IMR-90 (cell line): ENCODE measurements around the gene MAFF. TPM values are rescaled to one million over a fixed set of nuclear protein-coding genes. Genes with fewer than 3 reads are reported as not detected.

ENCODE experiments used
- ATAC-seq: fragments of 200-7000 bp; cut with Tn5 transposase; 2 replicates; pipeline ENCODE4 v1.9.1; 2020; ENCODE audit warnings: low read depth, mild to moderate bottlenecking, moderate library complexity
- BruUV-seq: library from RNA; stranded (reverse); fragments of 400-500 nt; replicated peaks from 2 replicates; lab custom pipeline; 2021; lab: Mats Ljungman, UMichigan
- CTCF ChIA-PET: fragments of 300-600 bp; formaldehyde crosslinking; extraction: SDS; loops from one replicate; lab custom pipeline; 2021; ENCODE audit warnings: antibody characterized with exemption; lab: Yijun Ruan, JAX
- POLR2A ChIA-PET: fragments of 300-600 bp; sonication (Branson Sonifier 250); formaldehyde crosslinking; loops from one replicate; lab custom pipeline; 2022; ENCODE audit warnings: antibody characterized with exemption; ENCODE audit not compliant: unreplicated experiment; lab: Charles Lee
- DNase-seq: peaks from one replicate; pipeline ENCODE4 v3.0.0; 2013
- H2AFZ ChIP-seq: replicated peaks from 2 replicates; pipeline ENCODE3; 2013; ENCODE audit warnings: low read length, mild to moderate bottlenecking; ENCODE audit not compliant: poor library complexity
- H2AK5ac ChIP-seq: 2 replicates; pipeline ENCODE4 v1.6.1; 2013; ENCODE audit warnings: low read depth, low read length, inconsistent platforms
- H2AK9ac ChIP-seq: replicated peaks from 2 replicates; pipeline ENCODE3; 2013; ENCODE audit warnings: mild to moderate bottlenecking, low read depth, low read length, moderate library complexity; ENCODE audit not compliant: poor library complexity
- H2BK120ac ChIP-seq: 2 replicates; pipeline ENCODE4 v1.6.1; 2013; ENCODE audit warnings: low read depth, low read length, inconsistent platforms
- H2BK15ac ChIP-seq: 3 replicates; pipeline ENCODE4 v1.6.1; 2013; ENCODE audit warnings: low read depth, low read length, inconsistent platforms
- H2BK20ac ChIP-seq: 2 replicates; pipeline ENCODE4 v1.6.1; 2013; ENCODE audit warnings: low read depth, mild to moderate bottlenecking, inconsistent platforms, low read length, moderate library complexity
- H2BK5ac ChIP-seq: 2 replicates; pipeline ENCODE4 v1.6.1; 2013; ENCODE audit warnings: mild to moderate bottlenecking, low read depth, low read length, inconsistent platforms; ENCODE audit not compliant: poor library complexity, severe bottlenecking
- H3K14ac ChIP-seq: replicated peaks from 2 replicates; pipeline ENCODE4 v1.6.1; 2013; ENCODE audit warnings: low read depth, low read length, inconsistent platforms
- H3K18ac ChIP-seq: 2 replicates; pipeline ENCODE4 v1.6.1; 2013; ENCODE audit warnings: low read depth, low read length, control low read depth
- H3K23ac ChIP-seq: 2 replicates; pipeline ENCODE4 v1.6.1; 2013; ENCODE audit warnings: low read depth, low read length, inconsistent platforms
- H3K27ac ChIP-seq: 2 replicates; pipeline ENCODE4 v1.5.1; 2013; ENCODE audit warnings: mild to moderate bottlenecking, control low read depth, low read length; ENCODE audit not compliant: insufficient read depth
- H3K27me3 ChIP-seq: 2 replicates; pipeline ENCODE4 v1.6.1; 2013; ENCODE audit warnings: low read length; ENCODE audit not compliant: control insufficient read depth, insufficient read depth
- H3K36me3 ChIP-seq: 2 replicates; pipeline ENCODE4 v1.6.1; 2013; ENCODE audit warnings: low read length, mixed read lengths; ENCODE audit not compliant: control insufficient read depth, insufficient read depth
- H3K4ac ChIP-seq: 2 replicates; pipeline ENCODE4 v1.6.1; 2013; ENCODE audit warnings: low read depth, low read length, inconsistent platforms
- H3K4me1 ChIP-seq: 2 replicates; pipeline ENCODE4 v1.6.1; 2013; ENCODE audit warnings: low read length, mixed read lengths; ENCODE audit not compliant: control insufficient read depth, insufficient read depth
- H3K4me2 ChIP-seq: 2 replicates; pipeline ENCODE4 v1.6.1; 2013; ENCODE audit warnings: low read depth, mild to moderate bottlenecking, control low read depth, low read length, moderate library complexity
- H3K4me3 ChIP-seq: 2 replicates; pipeline ENCODE4 v1.5.1; 2013; ENCODE audit warnings: low read depth, mild to moderate bottlenecking, control low read depth, low read length, moderate library complexity; ENCODE audit not compliant: insufficient read depth
- H3K56ac ChIP-seq: 2 replicates; pipeline ENCODE4 v1.6.1; 2013; ENCODE audit warnings: low read length, inconsistent platforms; ENCODE audit not compliant: insufficient read depth; ENCODE audit errors: extremely low read depth
- H3K79me1 ChIP-seq, 2 experiments: 2 replicates each; pipeline ENCODE4 v1.6.1; 2013; ENCODE audit warnings: low read length in 2 of 2, inconsistent platforms in 1 of 2, low read depth in 1 of 2
- H3K9ac ChIP-seq: 2 replicates; pipeline ENCODE4 v1.6.1; 2013; ENCODE audit warnings: low read depth, low read length, control low read depth
- H3K9me1 ChIP-seq: 2 replicates; pipeline ENCODE4 v1.6.1; 2013; ENCODE audit warnings: low read length, inconsistent platforms; ENCODE audit not compliant: insufficient read depth
- H3K9me3 ChIP-seq: 2 replicates; pipeline ENCODE4 v1.6.1; 2013; ENCODE audit warnings: low read length; ENCODE audit not compliant: control insufficient read depth, insufficient read depth
- H4K20me1 ChIP-seq: 2 replicates; pipeline ENCODE4 v1.6.1; 2013; ENCODE audit warnings: low read length, inconsistent platforms; ENCODE audit not compliant: insufficient read depth
- H4K5ac ChIP-seq: 2 replicates; pipeline ENCODE4 v1.6.1; 2013; ENCODE audit warnings: mild to moderate bottlenecking, low read depth, low read length, control low read depth
- H4K8ac ChIP-seq, 2 experiments: 2 replicates each; pipeline ENCODE4 v1.6.1; 2013; ENCODE audit warnings: low read depth in 2 of 2, low read length in 2 of 2, control low read depth in 1 of 2, inconsistent platforms in 1 of 2
- H4K91ac ChIP-seq: 2 replicates; pipeline ENCODE4 v1.6.1; 2013; ENCODE audit warnings: low read depth, low read length, inconsistent platforms; ENCODE audit not compliant: insufficient read depth
- CEBPB ChIP-seq: IDR thresholded peaks from 2 replicates; pipeline ENCODE4 v1.6.1; 2012; ENCODE audit warnings: low read depth, low read length, improper control_type of control experiment
- CHD1 ChIP-seq: IDR thresholded peaks from 2 replicates; pipeline ENCODE4 v1.6.1; 2012; ENCODE audit warnings: low read depth, low read length, improper control_type of control experiment
- CTCF ChIP-seq: conservative IDR thresholded peaks from 2 replicates; pipeline ENCODE4 v1.5.1; 2012; ENCODE audit warnings: mild to moderate bottlenecking, low read depth, low read length, improper control_type of control experiment
- ELK1 ChIP-seq: fragments of 150-350 bp; IDR thresholded peaks from 2 replicates; pipeline ENCODE4 v1.6.1; 2016; ENCODE audit warnings: low read depth, mild to moderate bottlenecking, low read length, moderate library complexity, borderline replicate concordance
- FOS ChIP-seq: fragments of 150-350 bp; IDR thresholded peaks from 2 replicates; pipeline ENCODE4 v1.6.1; 2016; ENCODE audit warnings: low read depth, low read length
- MAFK ChIP-seq: IDR thresholded peaks from 2 replicates; pipeline ENCODE4 v1.6.1; 2012; ENCODE audit warnings: low read depth, low read length, improper control_type of control experiment
- MAZ ChIP-seq: IDR thresholded peaks from 2 replicates; pipeline ENCODE4 v1.6.1; 2012; ENCODE audit warnings: low read depth, mild to moderate bottlenecking, low read length, improper control_type of control experiment, moderate library complexity, borderline replicate concordance
- MXI1 ChIP-seq: IDR thresholded peaks from 2 replicates; pipeline ENCODE4 v1.6.1; 2012; ENCODE audit warnings: low read depth, mild to moderate bottlenecking, low read length, moderate library complexity, borderline replicate concordance
- NFE2L2 ChIP-seq: fragments of 150-350 bp; IDR thresholded peaks from 2 replicates; pipeline ENCODE4 v1.6.1; 2016; ENCODE audit warnings: low read depth, mild to moderate bottlenecking, low read length
- POLR2A ChIP-seq: IDR thresholded peaks from 2 replicates; pipeline ENCODE4 v1.6.1; 2012; ENCODE audit warnings: mild to moderate bottlenecking, low read depth, low read length
- RAD21 ChIP-seq: IDR thresholded peaks from 2 replicates; pipeline ENCODE4 v1.6.1; 2012; ENCODE audit warnings: low read length, improper control_type of control experiment
- USF2 ChIP-seq: fragments of 150-350 bp; IDR thresholded peaks from 2 replicates; pipeline ENCODE4 v1.6.1; 2017; ENCODE audit warnings: mild to moderate bottlenecking, antibody characterized with exemption, low read length, low read depth
- WGBS, 2 experiments: methylation state at CpG; one replicate each; pipeline versions ENCODE4 v1.1.5 to v1.1.7; 2013; ENCODE audit warnings: missing lambda C conversion rate in 2 of 2; ENCODE audit not compliant: insufficient read length in 1 of 2; ENCODE audit errors: extremely low coverage in 2 of 2; 5-methylcytosine and 5-hydroxymethylcytosine counted together
- dilution Hi-C: fragments of 300-500 bp; cut with HindIII; formaldehyde crosslinking; loops from one replicate; pipeline ENCODE4 v1.14.3; 2018; ENCODE audit warnings: low sequenced_read_pairs; ENCODE audit not compliant: unreplicated experiment
- in situ Hi-C: fragments of 300-500 bp; cut with MboI; formaldehyde crosslinking; loops from 3 replicates; pipeline ENCODE4 v1.14.3; 2019; ENCODE audit warnings: low sequenced_read_pairs, inconsistent platforms, mixed read lengths
- intact Hi-C: fragments of 100-400 bp; cut with micrococcal nuclease; formaldehyde crosslinking; loops from 2 replicates; pipeline ENCODE4 v1.10.0; 2022
- polyA plus RNA-seq, 3 experiments: library from polyadenylated mRNA; depleted of rRNA; stranded (reverse); fragments of >200 nt; gene quantifications; 2 replicates each; pipeline ENCODE4 v1.2.3, GENCODE V29; 2012; ENCODE audit warnings: low replicate concordance in 1 of 3
- total RNA-seq: library from RNA; depleted of rRNA; stranded (reverse); fragments of >200 nt; gene quantifications from 2 replicates; pipeline ENCODE4 v1.2.3, GENCODE V29; 2012

The MAFF gene
- total and polyA plus RNA-seq, 2 of the 4 experiments (the other 2 are of a cell fraction) = 18.3 to 25.9 TPM

- no peak overlapping the region for H3K23ac ChIP-seq
- H3K27ac ChIP-seq = no peak overlapping the region
- H3K4me1 ChIP-seq = peaks cover 19% of the 10 kb centered on the region
- 80% methylated on average over 1 of the region's 8 CpGs; no CpG with 5 or more reads in 1 of the 2 experiments for WGBS, 2 experiments
- H2BK20ac ChIP-seq = no peak overlapping the region
- no peaks in the 10 kb centered on the region for H3K9me3 ChIP-seq
- H2BK5ac ChIP-seq = no peak overlapping the region
- H2AFZ ChIP-seq = no peak overlapping the region
- no peak overlapping the region for H4K5ac ChIP-seq
- peaks cover 27 to 94% of the 10 kb centered on the region in 2 experiments for H3K79me1 ChIP-seq
- H3K4me2 ChIP-seq = no peak overlapping the region
- no peak overlapping the region for H4K91ac ChIP-seq
- H3K14ac ChIP-seq = no peak overlapping the region
- H2AK9ac ChIP-seq = no peak overlapping the region
- POLR2A ChIA-PET = no interaction called here
- H3K36me3 ChIP-seq = peaks cover 72% of the 10 kb centered on the region
- TF ChIP-seq CHD1 = no peak
- TF ChIP-seq NFE2L2 = no peak
- no peak for TF ChIP-seq USF2
- TF ChIP-seq CTCF = no peak
- TF ChIP-seq POLR2A = no peak
- TF ChIP-seq MAZ = no peak
- TF ChIP-seq RAD21 = no peak
- TF ChIP-seq CEBPB = no peak
- TF ChIP-seq MXI1 = no peak
- TF ChIP-seq MAFK = no peak
- TF ChIP-seq FOS = no peak
- no peak for TF ChIP-seq ELK1
- H3K56ac ChIP-seq = no peak overlapping the region
- in situ Hi-C loops = no loop called here
- no peak overlapping the region for H4K8ac ChIP-seq
- no peak overlapping the region for H3K4ac ChIP-seq
- no peak overlapping the region for H3K4me3 ChIP-seq
- H2AK5ac ChIP-seq = no peak overlapping the region
- peaks cover 26% of the 10 kb centered on the region for H3K9me1 ChIP-seq
- DNase-seq (no peak), ATAC-seq (no peak)
- H2BK120ac ChIP-seq = no peak overlapping the region
- no peak overlapping the region for H3K9ac ChIP-seq
- peaks cover 5% of the 10 kb centered on the region; the same call in 1 of the 2 replicates for H4K20me1 ChIP-seq
- intact Hi-C loops = no loop called here
- no peak overlapping the region for H2BK15ac ChIP-seq
- BruUV-seq = no TSS peak
- no peaks in the 10 kb centered on the region for H3K27me3 ChIP-seq
- no peak overlapping the region for H3K18ac ChIP-seq
- dilution Hi-C loops = no loop called here
- CTCF ChIA-PET = no interaction called here
Observed at GRCh38 chr22:38232196-38232595, 30.4 kb downstream of the MAFF start.
